HFF-Myc (cell line): ENCODE data around the gene TFF1.

ENCODE experiments used
- DNase-seq: peaks from one replicate; pipeline ENCODE4 v3.0.0-alpha.2; 2011; ENCODE audit warnings: low read depth; ENCODE audit errors: extremely low read depth
- H3K4me3 ChIP-seq: replicated peaks from 2 replicates; pipeline ENCODE4 v1.5.1; 2011; ENCODE audit warnings: low read depth, mild to moderate bottlenecking, control low read depth, low read length
- CTCF ChIP-seq: IDR thresholded peaks from 2 replicates; pipeline ENCODE4 v1.5.1; 2012; ENCODE audit warnings: mild to moderate bottlenecking, low read depth, low read length, control low read depth; ENCODE audit errors: missing control alignments

Gene TFF1

GRCh38 chr21:42366292-42367010 is at the start of gene TFF1:
Gene TFF1 (minus strand): TSS chr21:42366535. CDS start chr21:42366495, 40 bp downstream.
- no peak for DNase-seq
- H3K4me3 ChIP-seq, result no peak within 1 kb of the TSS
- TF ChIP-seq CTCF, result no peak

GRCh38 chr21:42414928-42415769 is 48.8 kb upstream of the TFF1 start:
- DNase-seq, result peak; percentile 27
- no peak for TF ChIP-seq CTCF
- no peak overlapping the region for H3K4me3 ChIP-seq

GRCh38 chr21:42414553-42414927 is 48.2 kb upstream of the TFF1 start:
- TF ChIP-seq CTCF, result no peak
- DNase-seq, result no peak
- H3K4me3 ChIP-seq, result no peak overlapping the region

GRCh38 chr21:42414066-42414465 is 47.7 kb upstream of the TFF1 start:
- no peak for DNase-seq
- no peak overlapping the region for H3K4me3 ChIP-seq
- no peak for TF ChIP-seq CTCF

- TF ChIP-seq CTCF, result no peak
- no peak overlapping the region for H3K4me3 ChIP-seq
- no peak for DNase-seq
Observed at GRCh38 chr21:42413500-42413899, 47.2 kb upstream of the TFF1 start.

GRCh38 chr21:42413093-42413492 is 46.8 kb upstream of the TFF1 start:
- DNase-seq, result no peak
- TF ChIP-seq CTCF, result no peak
- H3K4me3 ChIP-seq, result no peak overlapping the region
